M059J (cell line): ENCODE measurements around the gene HARS1. TPM values are rescaled to one million over a fixed set of nuclear protein-coding genes. Genes with fewer than 3 reads are reported as not detected.
"Not testable (repeated sequence)": the region's sequence is repeated elsewhere in the genome, so short reads cannot be mapped to it uniquely, and the experiment has no call there.

Source experiments
- DNase-seq: peaks from one replicate; pipeline ENCODE4 v3.0.0-alpha.2; 2012; ENCODE audit warnings: low read depth
- total RNA-seq: library from RNA; depleted of rRNA; stranded (reverse); fragments of >200 nt; shearing (Covaris generic); gene quantifications from 2 replicates; pipeline ENCODE4 v1.2.3, GENCODE V29; 2014

Gene HARS1
- total RNA-seq, 1 experiment from 2014 or later, result 58.1 TPM

DNA sequence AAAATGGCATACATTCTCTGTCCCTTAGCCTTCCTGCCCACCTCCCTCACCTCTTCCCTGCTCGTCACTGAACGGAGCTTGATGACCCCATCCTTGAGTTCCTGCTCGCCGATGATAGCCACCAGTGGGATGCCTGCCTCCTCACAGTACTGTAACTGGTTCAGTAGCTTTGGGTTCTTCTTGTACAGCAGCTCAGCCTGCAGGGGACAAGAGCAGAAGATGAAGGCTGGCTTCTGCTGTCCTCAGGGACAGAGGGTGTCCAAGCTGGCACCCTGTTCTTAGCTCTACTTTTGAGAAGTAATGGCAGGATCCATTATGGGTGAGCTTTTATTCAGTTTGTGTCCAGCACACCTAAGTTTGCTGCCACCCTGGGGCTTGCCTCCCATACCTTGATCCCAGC lies 16.5 kb downstream of the HARS1 start:
- no peak for DNase-seq

DNA sequence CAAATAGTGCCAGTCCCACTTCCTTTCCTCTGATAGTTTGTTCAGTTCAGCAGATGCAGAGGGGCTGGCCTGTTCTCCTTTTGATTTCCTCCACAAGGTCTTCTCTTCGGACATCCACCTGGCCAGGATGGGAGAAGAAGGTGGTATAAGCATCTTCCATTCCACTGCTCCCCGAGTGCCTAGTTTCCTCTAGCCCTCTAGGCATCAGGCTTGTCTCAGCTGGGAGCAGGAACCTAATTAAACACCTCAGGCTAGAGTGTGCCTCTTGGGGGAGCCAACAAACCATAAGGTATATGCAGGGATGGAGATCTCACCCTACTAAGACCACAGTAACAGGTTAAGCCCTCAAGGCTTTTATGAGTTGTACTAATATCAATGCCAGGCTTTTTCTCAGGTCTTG lies 17.0 kb downstream of the HARS1 start:
- no peak for DNase-seq

DNA sequence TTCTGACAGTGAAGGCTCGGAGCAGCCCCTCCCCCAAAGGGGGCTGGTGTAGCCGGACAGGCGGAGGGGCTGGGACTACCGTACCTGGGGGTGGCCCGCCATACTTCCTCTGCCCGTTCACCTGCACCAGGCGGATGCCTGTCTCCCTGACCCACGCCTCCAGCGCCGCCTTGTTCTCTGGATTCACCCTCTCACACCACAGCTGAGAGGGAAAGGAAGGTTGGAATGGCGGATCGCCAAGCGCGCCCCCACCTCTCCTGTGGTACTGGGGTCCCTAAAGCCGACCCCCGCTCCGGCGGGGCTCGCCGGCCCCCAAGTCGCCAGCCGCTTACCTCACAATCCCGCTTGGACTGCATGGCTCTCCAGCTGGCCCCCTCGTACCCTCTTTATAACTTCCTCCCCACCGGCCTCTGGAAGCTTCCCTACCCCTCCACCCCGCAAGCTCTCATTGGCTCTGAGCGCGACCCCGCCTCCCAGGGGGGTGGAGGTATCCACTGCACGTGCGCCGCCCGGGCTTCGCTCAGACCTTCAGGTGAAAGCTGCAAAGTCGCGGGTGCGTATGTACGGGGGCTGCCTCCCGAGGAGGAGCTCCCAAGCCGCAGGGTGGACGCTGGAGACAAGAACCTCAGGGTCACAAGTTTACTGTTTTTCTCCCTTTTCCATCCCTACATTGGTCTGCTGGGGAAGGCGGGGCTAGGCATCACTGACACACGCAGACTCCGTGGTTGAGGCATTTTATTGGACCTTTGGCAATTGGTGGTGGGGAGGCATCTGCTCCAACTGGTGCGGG lies 17.8 kb downstream of the HARS1 start, which contains the start of gene DND1:
DND1 (minus strand) TSS at position 390 of the 790 bp plus-strand sequence; CDS start at position 356, 34 bp downstream.
- DNase-seq, result no peak

DNA sequence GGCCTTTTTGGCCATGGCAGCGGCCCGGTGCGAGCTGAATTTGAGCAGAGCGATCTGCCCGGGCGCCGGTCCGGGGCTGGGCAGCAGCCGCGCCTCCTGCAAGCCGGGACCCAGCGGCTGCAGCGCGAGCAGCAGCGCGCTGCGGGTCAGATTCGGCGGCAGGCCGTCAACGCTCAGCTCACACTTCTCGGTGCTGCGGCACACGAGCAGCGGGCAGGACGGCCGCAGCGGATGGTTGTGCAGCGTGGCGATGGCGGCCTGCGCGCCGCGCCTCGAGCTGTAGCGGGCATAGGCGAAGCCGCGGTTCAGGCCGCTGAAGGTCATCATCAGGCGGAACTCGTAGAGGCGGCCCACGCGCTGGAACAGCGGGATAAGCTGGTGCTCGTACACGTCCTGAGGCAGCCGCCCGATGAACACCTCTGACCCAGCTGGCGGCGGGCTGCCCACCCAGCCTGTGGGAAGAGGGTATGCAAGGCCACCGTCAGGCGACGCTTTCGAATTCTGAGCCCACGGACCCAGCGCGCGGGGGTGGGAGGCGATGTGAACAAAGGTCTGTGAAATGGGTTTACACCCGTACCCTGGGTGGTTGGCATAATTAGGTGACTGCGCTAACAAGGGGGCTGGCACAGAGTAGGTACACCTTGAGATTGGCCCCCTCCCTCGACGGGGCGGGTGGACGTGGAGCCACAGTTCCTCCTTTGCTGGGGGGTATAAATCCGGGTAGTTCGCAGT lies 18.5 kb downstream of the HARS1 start:
- no peak for DNase-seq

DNA sequence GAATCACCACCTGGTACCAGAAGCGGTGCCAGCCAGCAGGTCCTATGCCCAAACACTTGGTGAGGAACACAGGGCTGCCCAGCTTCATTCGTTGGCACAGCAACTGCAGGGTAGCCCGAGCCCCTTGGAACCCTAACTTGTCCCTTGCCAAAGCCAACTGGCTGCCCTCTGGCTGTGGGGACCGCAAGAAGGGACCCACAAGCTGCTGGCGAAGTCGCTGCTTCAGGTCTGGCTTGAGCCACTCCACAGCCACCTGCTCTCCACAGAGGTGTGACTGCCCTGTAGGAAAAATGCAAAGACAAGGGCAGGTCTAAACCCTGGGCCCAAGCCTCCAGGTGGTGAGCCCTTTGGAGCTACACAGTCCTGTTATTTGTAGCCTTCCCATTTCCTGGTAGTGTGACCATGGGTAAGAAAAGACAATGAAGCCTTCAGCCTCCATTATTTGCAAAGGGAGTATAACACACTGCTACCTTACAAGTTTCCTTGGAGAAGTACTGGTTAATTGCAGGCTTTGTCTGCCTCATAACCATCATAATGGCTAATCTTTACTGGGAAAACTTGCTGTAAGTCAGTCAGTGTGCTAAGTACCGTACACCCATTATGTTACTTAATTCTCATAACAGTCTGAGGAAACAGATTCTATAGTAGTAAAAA lies 19.6 kb downstream of the HARS1 start:
- no peak for DNase-seq

DNA sequence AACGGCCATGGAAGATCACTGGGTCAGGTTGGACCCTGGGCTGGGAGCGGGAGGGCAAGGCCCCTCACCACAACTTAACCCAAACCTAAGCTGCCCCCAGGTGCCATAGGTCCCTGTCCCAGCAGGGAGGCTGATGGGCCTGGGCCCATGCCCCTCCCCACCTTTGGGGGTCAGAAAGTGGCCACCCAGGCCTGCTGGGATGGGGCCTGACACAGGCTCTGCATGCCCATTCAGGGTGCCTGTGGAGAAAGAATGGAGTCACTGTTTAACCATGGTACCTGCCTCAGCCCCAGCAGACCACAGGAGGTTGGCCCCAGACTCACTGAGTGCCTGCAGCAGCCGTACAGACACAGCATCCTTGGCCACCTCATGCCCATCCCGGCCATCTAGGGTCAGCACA lies 20.1 kb downstream of the HARS1 start:
- not testable (repeated sequence) for DNase-seq

DNA sequence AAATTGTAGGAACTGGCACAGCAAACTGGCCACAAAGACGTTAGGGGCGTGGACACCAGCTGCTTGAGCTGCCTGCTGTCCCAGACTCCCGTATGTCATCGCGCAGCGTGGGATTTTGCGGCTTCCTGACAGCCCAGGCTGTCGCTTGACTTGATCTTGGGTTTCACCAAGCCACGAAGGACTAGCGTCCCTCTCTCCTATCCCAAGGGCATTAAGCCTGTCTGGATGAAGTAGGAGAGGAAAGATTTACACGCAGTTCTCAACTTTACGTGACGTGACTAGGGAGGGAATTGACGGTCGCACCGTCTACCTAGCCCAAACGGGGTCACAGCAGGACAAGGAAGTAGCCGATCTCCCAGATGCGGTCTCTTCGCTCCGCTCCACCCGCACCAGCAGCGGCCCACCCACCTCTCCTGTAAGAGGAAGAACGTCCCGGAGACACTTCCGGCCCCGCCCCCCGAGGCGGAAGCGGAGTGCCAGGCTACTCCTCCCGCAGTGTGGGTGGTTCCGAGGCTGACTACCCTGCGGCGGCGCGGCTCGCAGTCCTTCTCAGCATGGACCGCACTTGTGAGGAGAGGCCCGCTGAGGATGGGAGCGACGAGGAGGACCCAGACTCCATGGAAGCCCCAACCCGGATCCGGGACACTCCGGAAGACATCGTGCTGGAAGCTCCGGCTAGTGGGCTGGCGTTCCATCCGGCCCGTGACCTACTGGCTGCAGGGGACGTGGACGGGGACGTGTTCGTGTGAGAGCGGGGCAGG lies 26.6 kb downstream of the HARS1 start, which contains the start of gene WDR55:
WDR55 (plus strand) TSS at position 546 of the 761 bp plus-strand sequence; CDS start at position 555, 9 bp downstream.
- peak; percentile 96 for DNase-seq

DNA sequence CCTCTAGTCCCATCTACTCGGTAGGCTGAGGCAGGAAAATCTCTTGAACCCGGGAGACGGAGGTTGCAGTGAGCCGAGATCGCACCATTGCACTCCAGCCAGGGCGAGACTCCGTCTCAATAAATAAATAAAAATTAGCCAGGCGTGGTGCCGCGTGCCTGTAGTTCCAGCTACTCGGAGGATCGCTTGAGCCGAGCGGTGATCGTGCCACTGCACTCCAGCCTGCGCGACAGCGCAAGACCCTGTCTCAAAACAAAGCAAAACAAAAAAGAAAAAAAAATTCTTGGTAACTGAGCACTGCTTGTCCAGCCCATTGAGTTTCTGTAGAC lies 27.2 kb downstream of the HARS1 start:
- DNase-seq, result no peak

DNA sequence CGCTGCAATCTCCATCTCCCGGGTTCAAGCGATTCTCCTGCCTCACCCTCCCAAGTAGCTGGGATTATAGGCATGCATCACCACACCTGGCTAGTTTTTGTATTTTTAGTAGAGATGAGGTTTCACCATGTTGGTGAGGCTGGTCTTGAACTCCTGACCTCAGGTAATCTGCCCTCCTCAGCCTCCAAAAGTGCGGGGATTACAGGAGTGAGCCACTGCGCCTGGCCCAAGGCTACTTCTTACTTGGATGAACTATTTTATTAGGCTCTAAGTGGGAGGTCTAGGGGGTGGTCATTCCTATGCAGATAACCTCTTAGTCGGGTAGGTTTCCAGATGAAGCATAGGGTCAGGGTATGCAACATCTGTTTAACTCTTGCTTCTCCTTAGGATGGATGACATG lies 30.8 kb downstream of the HARS1 start:
- DNase-seq, result not testable (repeated sequence)

DNA sequence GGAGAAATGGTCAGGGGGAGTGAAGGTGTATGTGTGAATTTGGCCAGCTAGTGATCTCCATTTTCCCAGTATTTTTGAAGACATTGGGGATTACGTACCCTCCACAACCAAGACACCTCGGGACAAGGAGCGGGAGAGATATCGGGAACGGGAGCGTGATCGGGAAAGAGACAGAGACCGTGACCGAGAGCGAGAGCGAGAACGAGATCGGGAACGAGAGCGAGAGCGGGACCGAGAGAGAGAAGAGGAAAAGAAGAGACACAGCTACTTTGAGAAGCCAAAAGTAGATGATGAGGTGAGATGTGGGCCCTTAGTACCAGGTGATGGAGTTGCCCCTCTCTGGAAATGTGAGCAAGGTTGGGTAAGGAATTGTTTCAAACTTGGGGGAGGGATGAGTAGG lies 32.3 kb downstream of the HARS1 start:
- DNase-seq, result no peak

DNA sequence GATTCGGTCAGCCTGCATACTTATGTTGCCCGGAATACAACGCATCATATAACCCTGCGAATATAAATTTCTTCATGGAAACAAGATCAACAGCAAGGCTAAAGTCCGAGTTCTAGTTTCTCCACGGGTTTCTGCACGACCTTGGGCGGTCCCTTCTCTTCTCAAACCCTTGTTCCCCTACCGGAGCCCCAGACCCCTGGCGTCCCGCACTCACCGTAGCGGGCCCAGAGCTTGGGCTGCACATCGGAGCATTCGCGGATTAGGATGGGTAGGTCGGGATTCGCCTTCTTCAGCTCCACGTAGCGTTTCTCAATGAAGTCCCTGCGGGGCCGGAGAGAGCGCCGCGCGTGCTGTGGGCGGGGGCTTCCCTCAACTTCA lies 44.1 kb downstream of the HARS1 start:
- DNase-seq, result no peak

DNA sequence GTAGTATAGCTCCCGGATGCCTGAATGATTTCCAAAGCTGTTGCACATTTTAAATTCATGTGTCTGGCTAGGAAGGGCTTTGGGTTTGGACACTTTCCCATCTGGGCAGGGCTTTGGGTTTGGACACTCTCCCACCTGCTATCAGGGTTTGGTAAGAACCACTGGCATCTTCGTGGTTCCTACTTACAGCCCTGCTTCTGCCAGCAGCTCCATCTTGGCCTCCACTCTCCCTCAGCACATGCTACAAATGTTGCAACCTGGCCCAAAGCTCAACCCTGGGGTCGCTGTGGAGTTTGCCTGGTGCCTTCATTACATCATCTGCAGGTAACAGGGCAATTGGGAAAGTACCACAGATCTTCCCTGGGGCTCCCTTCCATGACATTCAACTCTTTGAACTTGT lies 48.5 kb downstream of the HARS1 start:
- peak; percentile 67 for DNase-seq

DNA sequence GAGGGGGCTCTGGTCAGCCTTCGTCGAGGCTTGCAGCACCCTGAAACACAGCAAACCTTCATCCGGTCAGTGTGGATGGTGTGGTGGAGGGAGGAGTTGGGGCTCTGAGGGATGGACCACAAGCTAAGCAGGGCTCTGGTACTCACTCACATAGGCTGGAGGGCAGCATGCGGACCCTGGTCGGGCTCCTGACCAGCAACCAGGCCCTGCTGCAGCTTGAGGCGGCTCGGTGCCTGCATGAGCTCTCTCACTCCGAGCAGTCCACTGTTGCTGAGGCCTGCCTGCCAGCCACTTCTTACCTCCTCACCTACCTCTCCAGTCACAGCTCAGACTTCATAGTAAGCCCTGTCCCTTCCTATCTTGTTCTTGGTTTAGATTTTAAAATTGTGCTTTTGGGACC lies 49.5 kb downstream of the HARS1 start:
- DNase-seq, result no peak

DNA sequence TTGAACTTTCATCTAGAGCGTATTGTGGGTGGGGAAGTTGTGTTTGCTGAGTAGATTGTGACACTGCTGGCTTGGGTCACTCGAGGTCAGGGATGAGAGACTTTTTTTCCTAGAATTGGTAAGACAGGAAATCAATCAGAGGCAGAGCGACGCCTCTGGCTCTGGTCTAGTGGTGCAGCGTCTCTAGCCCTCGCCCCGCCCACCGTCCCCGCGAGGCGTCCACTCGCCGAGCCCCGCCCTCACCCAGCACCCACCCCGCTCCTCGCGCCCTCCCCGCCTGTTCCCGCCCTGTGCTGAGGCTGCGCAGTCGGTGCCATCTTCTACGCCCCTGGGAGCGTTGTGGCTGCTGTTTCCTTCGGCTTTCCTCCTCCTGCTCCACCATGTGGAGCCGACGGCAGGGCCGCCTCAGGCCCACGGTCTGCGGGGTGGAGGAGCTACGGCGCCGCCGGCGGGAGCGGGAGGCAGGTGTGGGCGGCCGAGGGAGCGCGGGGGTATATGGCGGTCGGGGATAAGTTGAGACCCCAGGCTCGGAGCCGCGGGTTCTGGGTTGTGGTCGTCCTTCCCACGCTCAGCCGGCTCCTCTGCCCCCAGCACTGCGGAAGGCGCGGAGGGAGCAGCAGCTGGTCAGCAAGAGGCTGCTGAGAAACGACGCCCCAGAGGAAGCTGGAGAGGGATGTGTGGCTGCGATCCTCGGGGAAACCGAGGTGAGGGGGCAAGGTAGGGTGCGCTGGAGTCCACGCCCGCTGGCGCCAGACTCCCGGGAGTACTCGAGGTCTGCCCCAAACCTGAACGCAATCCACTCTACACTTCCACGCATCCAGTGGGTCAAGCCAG lies 51.8 kb downstream of the HARS1 start, which contains the start of gene TMCO6:
TMCO6 (plus strand) TSS at position 304 of the 834 bp plus-strand sequence; CDS start at position 381, 77 bp downstream.
- peak; percentile 92 for DNase-seq

DNA sequence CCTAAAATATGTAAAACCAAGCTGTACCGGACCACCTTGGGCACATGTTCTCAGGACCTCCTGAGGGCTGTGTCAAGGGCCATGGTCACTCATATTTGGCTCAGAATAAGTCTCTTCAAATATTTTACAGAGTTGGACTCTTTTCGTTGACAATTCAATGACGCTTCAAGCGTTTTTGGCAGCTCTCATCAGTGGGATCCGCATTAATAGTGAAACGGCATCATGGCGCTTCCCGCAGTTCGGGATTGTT lies 52.3 kb downstream of the HARS1 start:
- not testable (repeated sequence) for DNase-seq

DNA sequence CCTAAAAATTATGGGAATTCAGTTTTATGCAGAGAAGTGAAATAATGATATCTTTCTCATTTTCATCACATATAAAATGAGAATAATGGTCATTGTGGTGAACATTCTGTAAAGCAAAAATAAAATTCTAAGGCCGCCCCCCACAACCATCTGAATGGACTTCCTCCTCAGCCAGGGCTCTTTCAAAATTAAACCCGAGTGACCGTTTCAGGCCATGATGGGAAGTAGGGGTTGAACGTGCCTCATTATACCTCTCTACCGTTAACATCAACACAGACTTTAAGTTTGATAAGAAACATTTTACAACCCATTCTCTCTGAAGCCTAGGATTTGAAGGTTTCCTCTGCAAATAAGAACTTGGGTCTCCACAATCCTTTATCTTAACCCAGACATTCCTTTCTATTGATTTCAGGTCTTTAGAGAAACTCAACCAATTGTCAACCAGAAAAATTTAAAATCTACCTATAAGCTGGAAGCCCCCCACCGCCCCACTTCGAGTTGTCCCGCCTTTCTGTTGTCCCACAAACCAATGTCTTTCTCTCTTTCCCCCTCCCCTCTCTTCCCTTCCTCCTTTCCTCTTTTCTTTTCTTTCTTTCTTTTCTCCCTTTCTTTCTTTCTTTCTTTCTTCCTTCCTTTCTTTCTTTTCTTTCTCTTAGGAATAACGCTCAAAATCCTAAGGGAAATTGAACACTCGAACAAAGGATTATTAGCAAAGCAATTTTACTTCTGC lies 53.6 kb downstream of the HARS1 start:
- no peak for DNase-seq

DNA sequence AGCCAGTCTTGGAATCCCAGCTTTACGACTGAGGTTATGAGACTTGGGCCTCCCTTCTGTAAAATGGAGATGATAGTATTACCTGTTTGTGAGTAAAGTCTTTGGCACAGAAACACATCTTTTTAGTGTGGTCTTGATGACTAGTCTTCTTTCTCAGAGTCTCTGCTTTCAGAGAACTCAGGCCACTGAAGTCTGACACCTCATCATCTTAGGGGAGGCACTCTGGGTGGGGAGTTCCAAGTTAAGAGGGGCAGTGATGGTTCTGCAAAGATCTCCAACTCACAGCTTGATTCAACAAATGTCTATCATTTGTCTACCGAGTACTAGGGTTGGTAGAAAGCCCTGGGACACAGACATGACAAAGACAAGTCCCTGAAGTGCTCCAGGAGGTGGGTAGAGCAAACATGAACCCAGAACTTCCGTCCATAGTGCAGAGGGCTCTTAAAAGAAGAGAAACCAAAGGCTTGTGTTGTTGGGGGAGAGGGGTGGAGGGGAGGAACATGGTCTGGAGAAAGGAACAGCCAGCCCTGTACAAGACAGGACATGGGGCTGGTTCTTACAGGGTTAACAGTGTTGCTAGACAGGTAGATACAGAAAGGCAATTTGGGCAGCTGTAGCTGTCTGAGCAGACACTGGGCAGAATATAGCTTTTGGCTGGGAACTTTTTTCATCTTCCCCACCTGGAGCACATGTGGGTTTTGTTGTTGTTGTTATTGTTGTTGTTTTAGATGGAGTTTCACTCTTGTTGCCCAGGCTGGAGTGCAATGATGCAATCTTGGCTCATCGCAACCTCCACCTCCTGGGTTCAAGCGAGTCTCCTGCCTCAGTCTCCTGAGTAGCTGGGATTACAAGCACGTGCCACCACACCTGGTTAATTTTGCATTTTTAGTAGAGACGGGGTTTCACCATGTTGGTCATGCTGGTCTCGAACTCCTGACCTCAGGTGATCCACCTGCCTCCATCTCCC lies 55.6 kb downstream of the HARS1 start:
- DNase-seq, result no peak

DNA sequence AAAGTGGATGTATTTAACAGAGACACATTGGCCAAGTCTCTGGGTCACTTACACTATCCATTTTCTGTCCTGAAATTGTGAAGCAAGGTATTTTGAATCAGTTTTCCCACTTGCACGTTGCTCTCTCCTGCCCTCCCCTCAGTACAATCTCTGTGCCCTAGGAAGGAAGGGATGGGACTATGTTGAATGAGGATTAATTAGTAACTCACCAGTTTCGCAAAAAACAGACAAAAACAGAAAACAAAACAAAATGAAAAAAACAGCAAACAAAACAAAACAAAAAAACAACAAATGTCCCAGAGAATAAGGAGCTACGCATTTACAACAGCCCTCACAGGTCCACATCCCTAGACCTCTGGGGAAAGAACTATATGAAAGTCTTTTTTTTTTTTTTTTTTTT lies 57.1 kb downstream of the HARS1 start:
- DNase-seq, result no peak

DNA sequence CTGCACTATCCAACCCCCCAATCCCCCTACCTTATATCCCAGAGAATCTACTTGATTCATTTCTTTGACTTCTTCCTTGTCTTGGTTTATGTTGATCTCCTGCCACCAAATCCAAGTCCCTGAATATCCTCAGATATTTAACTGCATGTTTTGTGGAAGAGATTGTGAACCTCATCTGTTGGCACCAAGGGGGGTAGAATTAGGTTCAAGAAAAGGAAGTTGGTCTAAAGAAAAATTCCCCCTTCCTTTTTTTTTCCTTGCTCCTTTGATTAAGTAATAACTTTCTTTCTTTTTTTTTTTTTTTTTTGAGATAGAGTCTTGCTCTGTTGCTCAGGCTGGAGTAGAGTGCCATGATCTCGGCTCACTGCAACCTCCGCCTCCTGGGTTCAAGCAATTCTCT lies 57.7 kb downstream of the HARS1 start:
- DNase-seq, result no peak
